SU-DHL-6 (cell line): ENCODE measurements around the gene PKNOX2.

Source experiments
- CTCF ChIP-seq: fragments of 200-600 bp; sonication (generic); IDR thresholded peaks from one replicate; pipeline ENCODE4 v1.5.1; 2017; ENCODE audit warnings: antibody characterized with exemption, mild to moderate bottlenecking, low read length, moderate library complexity; ENCODE audit not compliant: insufficient read depth, poor library complexity, severe bottlenecking
- EZH2phosphoT487 ChIP-seq: fragments of 200-600 bp; sonication (generic), shearing (Covaris generic); conservative IDR thresholded peaks from 2 replicates; pipeline ENCODE4 v1.6.1; 2018; ENCODE audit warnings: mild to moderate bottlenecking, antibody characterized with exemption, low read length, moderate library complexity, mixed read lengths

GRCh38 chr11:125242141-125242775, 77.7 kb downstream of the PKNOX2 start:
- no peak for TF ChIP-seq CTCF
- no peak for TF ChIP-seq EZH2phosphoT487
